WTC11 (cell line): Measurements from ENCODE around the gene PLPPR5.

ENCODE experiments used
- TEAD4 ChIP-seq: sonication (generic); formaldehyde crosslinking; IDR thresholded peaks from 2 replicates; pipeline ENCODE4 v1.8.0; 2022; ENCODE audit warnings: mild to moderate bottlenecking, missing genetic modification reagents
- ZNF317 ChIP-seq: sonication (generic); formaldehyde crosslinking; IDR thresholded peaks from 2 replicates; pipeline ENCODE4 v1.8.1; 2023; ENCODE audit warnings: low read depth, mild to moderate bottlenecking, moderate library complexity, missing genetic modification reagents, borderline replicate concordance
- ZNF396 ChIP-seq: fragments of 250-450 bp; sonication (Bioruptor Pico); IDR thresholded peaks from 2 replicates; pipeline ENCODE4 v1.8.0; 2021; ENCODE audit warnings: mild to moderate bottlenecking, moderate library complexity, borderline replicate concordance
- ZNF425 ChIP-seq: fragments of 250-450 bp; sonication (Bioruptor Pico); conservative IDR thresholded peaks from 2 replicates; pipeline ENCODE4 v1.9.0; 2021; ENCODE audit warnings: mild to moderate bottlenecking
- TF ChIP-seq, protein P1 (sequence below): fragments of 200-600 bp; IDR thresholded peaks from 2 replicates; pipeline ENCODE4 v1.8.0; 2022; ENCODE audit warnings: antibody characterized with exemption
- TF ChIP-seq, protein P2 (sequence below): sonication (generic); formaldehyde crosslinking; conservative IDR thresholded peaks from 2 replicates; pipeline ENCODE4 v1.8.1; 2022; ENCODE audit warnings: mild to moderate bottlenecking, missing genetic modification reagents
- TF ChIP-seq, protein P3 (sequence below): sonication (generic); formaldehyde crosslinking; IDR thresholded peaks from 2 replicates; pipeline ENCODE4 v1.8.1; 2022; ENCODE audit warnings: low read depth, missing genetic modification reagents, borderline replicate concordance

DNA sequence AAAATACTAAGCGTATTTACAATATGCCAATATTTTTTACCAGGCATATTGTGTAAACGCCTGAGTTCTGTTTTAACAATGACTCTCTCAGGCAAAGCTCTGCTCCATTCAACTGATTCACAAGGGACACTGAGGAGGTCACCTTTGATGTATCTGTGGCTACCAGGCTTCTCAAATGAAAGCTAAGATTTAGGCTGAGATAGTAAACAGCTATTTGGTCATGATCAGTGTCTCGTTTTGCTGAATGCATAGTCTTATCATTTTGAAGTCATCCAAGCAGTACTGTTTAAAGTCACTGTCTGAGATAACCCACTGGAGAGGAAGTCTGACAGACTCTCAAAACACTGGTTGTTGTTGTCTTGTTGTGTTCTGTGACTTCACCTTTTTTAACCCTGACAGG, 13.7 kb upstream of the PLPPR5 start:
- TF ChIP-seq TEAD4 (CRISPR knock-in tag) (no peak), ZNF317 (no peak), ZNF396 (CRISPR knock-in tag) (no peak), ZNF425 (CRISPR knock-in tag) (no peak)
- TF ChIP-seq, protein P1, sequence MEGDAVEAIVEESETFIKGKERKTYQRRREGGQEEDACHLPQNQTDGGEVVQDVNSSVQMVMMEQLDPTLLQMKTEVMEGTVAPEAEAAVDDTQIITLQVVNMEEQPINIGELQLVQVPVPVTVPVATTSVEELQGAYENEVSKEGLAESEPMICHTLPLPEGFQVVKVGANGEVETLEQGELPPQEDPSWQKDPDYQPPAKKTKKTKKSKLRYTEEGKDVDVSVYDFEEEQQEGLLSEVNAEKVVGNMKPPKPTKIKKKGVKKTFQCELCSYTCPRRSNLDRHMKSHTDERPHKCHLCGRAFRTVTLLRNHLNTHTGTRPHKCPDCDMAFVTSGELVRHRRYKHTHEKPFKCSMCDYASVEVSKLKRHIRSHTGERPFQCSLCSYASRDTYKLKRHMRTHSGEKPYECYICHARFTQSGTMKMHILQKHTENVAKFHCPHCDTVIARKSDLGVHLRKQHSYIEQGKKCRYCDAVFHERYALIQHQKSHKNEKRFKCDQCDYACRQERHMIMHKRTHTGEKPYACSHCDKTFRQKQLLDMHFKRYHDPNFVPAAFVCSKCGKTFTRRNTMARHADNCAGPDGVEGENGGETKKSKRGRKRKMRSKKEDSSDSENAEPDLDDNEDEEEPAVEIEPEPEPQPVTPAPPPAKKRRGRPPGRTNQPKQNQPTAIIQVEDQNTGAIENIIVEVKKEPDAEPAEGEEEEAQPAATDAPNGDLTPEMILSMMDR = no peak
- TF ChIP-seq, protein P2, sequence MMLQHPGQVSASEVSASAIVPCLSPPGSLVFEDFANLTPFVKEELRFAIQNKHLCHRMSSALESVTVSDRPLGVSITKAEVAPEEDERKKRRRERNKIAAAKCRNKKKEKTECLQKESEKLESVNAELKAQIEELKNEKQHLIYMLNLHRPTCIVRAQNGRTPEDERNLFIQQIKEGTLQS (CRISPR knock-in tag) = no peak
- TF ChIP-seq, protein P3, sequence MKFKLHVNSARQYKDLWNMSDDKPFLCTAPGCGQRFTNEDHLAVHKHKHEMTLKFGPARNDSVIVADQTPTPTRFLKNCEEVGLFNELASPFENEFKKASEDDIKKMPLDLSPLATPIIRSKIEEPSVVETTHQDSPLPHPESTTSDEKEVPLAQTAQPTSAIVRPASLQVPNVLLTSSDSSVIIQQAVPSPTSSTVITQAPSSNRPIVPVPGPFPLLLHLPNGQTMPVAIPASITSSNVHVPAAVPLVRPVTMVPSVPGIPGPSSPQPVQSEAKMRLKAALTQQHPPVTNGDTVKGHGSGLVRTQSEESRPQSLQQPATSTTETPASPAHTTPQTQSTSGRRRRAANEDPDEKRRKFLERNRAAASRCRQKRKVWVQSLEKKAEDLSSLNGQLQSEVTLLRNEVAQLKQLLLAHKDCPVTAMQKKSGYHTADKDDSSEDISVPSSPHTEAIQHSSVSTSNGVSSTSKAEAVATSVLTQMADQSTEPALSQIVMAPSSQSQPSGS (CRISPR knock-in tag) = no peak
